SK-N-SH (cell line): ENCODE results near the gene MYMK. TPM values are rescaled to one million over a fixed set of nuclear protein-coding genes. Genes with fewer than 3 reads are reported as not detected.
A peak's percentile ranks its signal among the peaks of the same experiment; 100 is the strongest.

Experiments
- CTCF ChIA-PET: fragments of 300-600, 350-600 bp; formaldehyde crosslinking; extraction: SDS; loops from one replicate; lab custom pipeline; 2021; lab: Yijun Ruan, JAX
- POLR2A ChIA-PET: fragments of 350-600 bp; sonication (Branson Sonifier 250); formaldehyde crosslinking; extraction: SDS; loops from one replicate; lab custom pipeline; 2020; ENCODE audit warnings: antibody characterized with exemption, inconsistent platforms; lab: Yijun Ruan, JAX
- DNase-seq: peaks from one replicate; pipeline ENCODE4 v3.0.0; 2012
- H2AFZ ChIP-seq: fragments of 200-600 bp; sonication (generic); 2 replicates; pipeline ENCODE4 v1.8.1; 2016; ENCODE audit warnings: antibody characterized with exemption, mild to moderate bottlenecking, low read depth
- H3F3A ChIP-seq: fragments of 200-600 bp; sonication (generic); replicated peaks from 2 replicates; pipeline ENCODE3; 2016; ENCODE audit warnings: antibody characterized with exemption, mild to moderate bottlenecking; ENCODE audit not compliant: insufficient read depth
- H3K27ac ChIP-seq, 2 experiments: fragments of 200-500 bp in 1 of 2; fragments of 200-600 bp in 1 of 2; sonication (Bioruptor generic) in 1 of 2; sonication (generic), shearing (Covaris generic) in 1 of 2; 2 replicates each; pipeline versions ENCODE4 v1.5.1 to v1.6.1; 2014 to 2016; ENCODE audit warnings: low read depth in 2 of 2, inconsistent platforms in 1 of 2, low read length in 1 of 2, mild to moderate bottlenecking in 1 of 2, mixed read lengths in 1 of 2
- H3K27me3 ChIP-seq: fragments of 200-600 bp; sonication (generic), shearing (Covaris generic); 2 replicates; pipeline ENCODE4 v1.6.1; 2016; ENCODE audit warnings: mixed run types; ENCODE audit not compliant: insufficient read depth
- H3K36me3 ChIP-seq, 2 experiments: fragments of 200-500 bp in 1 of 2; fragments of 200-600 bp in 1 of 2; sonication (Bioruptor generic) in 1 of 2; sonication (generic) in 1 of 2; replicated peaks in 1 of 2; 2 replicates each; pipeline versions ENCODE3 to v1.5.1; 2014 to 2016; ENCODE audit warnings: low read length in 1 of 2, mild to moderate bottlenecking in 1 of 2; ENCODE audit not compliant: insufficient read depth in 2 of 2, control insufficient read depth in 1 of 2
- H3K4me1 ChIP-seq, 2 experiments: fragments of 200-500 bp in 1 of 2; fragments of 200-600 bp in 1 of 2; sonication (Bioruptor generic) in 1 of 2; sonication (generic), shearing (Covaris generic) in 1 of 2; 2 replicates each; pipeline versions ENCODE4 v1.5.1 to v1.6.1; 2014 to 2016; ENCODE audit warnings: low read depth in 1 of 2, low read length in 1 of 2, mixed run types in 1 of 2; ENCODE audit not compliant: insufficient read depth in 2 of 2, control insufficient read depth in 1 of 2
- H3K4me2 ChIP-seq: fragments of 200-600 bp; sonication (generic), shearing (Covaris generic); 2 replicates; pipeline ENCODE4 v1.6.1; 2017; ENCODE audit warnings: mixed run types
- H3K4me3 ChIP-seq, 2 experiments: fragments of 200-500 bp in 1 of 2; fragments of 200-600 bp in 1 of 2; sonication (Bioruptor generic) in 1 of 2; sonication (generic), shearing (Covaris generic) in 1 of 2; 2 replicates each; pipeline versions ENCODE4 v1.5.1 to v1.8.1; 2014 to 2016; ENCODE audit warnings: low read depth in 2 of 2, inconsistent platforms in 1 of 2, low read length in 1 of 2, mild to moderate bottlenecking in 1 of 2, mixed read lengths in 1 of 2, moderate library complexity in 1 of 2
- H3K79me2 ChIP-seq: fragments of 200-600 bp; sonication (generic); 2 replicates; pipeline ENCODE4 v1.8.1; 2017; ENCODE audit warnings: mild to moderate bottlenecking; ENCODE audit not compliant: insufficient read depth
- H3K9ac ChIP-seq: fragments of 200-600 bp; sonication (generic); 2 replicates; pipeline ENCODE4 v1.6.1; 2017; ENCODE audit warnings: mixed run types
- H3K9me2 ChIP-seq: fragments of 200-600 bp; sonication (generic); 2 replicates; pipeline ENCODE4 v1.6.1; 2017; ENCODE audit warnings: mixed run types
- H3K9me3 ChIP-seq: fragments of 200-600 bp; sonication (generic); 2 replicates; pipeline ENCODE4 v1.6.1; 2017; ENCODE audit warnings: mixed run types, mild to moderate bottlenecking, moderate library complexity
- H4K20me1 ChIP-seq: fragments of 200-600 bp; sonication (generic); 2 replicates; pipeline ENCODE4 v1.6.1; 2017; ENCODE audit warnings: mild to moderate bottlenecking, mixed run types; ENCODE audit not compliant: insufficient read depth
- EP300 ChIP-seq, 2 experiments: IDR thresholded peaks; 2 replicates each; pipeline versions ENCODE4 v1.4.0 to v1.6.1; 2012; ENCODE audit warnings: borderline replicate concordance in 1 of 2, low read depth in 1 of 2, low read length in 1 of 2
- FOSL2 ChIP-seq: IDR thresholded peaks from 2 replicates; pipeline ENCODE4 v1.4.0; 2012; ENCODE audit warnings: low read depth, mild to moderate bottlenecking, moderate library complexity, borderline replicate concordance
- FOXJ3 ChIP-seq: sonication (generic); formaldehyde crosslinking; IDR thresholded peaks from 2 replicates; pipeline ENCODE4 v1.5.1; 2020; ENCODE audit warnings: mild to moderate bottlenecking, missing genetic modification reagents
- FOXM1 ChIP-seq: IDR thresholded peaks from 2 replicates; pipeline ENCODE4 v1.4.0; 2012; ENCODE audit warnings: low read depth, mild to moderate bottlenecking
- GABPA ChIP-seq: IDR thresholded peaks from 2 replicates; pipeline ENCODE4 v1.4.0; 2012; ENCODE audit warnings: low read depth, mild to moderate bottlenecking
- GATA2 ChIP-seq: sonication (generic); formaldehyde crosslinking; IDR thresholded peaks from 2 replicates; pipeline ENCODE4 v1.5.0; 2020; ENCODE audit warnings: mild to moderate bottlenecking, missing genetic modification reagents
- JUND ChIP-seq: IDR thresholded peaks from 2 replicates; pipeline ENCODE4 v1.4.0; 2012
- MEF2A ChIP-seq: IDR thresholded peaks from 2 replicates; pipeline ENCODE4 v1.4.0; 2012; ENCODE audit warnings: low read depth, borderline replicate concordance
- MXI1 ChIP-seq: IDR thresholded peaks from 2 replicates; pipeline ENCODE4 v1.6.1; 2012; ENCODE audit warnings: mild to moderate bottlenecking, low read depth, low read length, improper control_type of control experiment
- NFIC ChIP-seq: IDR thresholded peaks from 2 replicates; pipeline ENCODE4 v1.4.0; 2012; ENCODE audit warnings: borderline replicate concordance
- NRF1 ChIP-seq: IDR thresholded peaks from 2 replicates; pipeline ENCODE4 v1.6.1; 2012; ENCODE audit warnings: low read depth, mild to moderate bottlenecking, low read length
- POLR2AphosphoS5 ChIP-seq: IDR thresholded peaks from 2 replicates; pipeline ENCODE4 v1.6.1; 2012; ENCODE audit warnings: low read depth, low read length
- RFX5 ChIP-seq: IDR thresholded peaks from 2 replicates; pipeline ENCODE4 v1.6.1; 2012; ENCODE audit warnings: mild to moderate bottlenecking, improper control_type of control experiment, low read length
- RXRA ChIP-seq: IDR thresholded peaks from 2 replicates; pipeline ENCODE4 v1.4.0; 2012; ENCODE audit warnings: low read depth, mild to moderate bottlenecking, borderline replicate concordance
- SIN3A ChIP-seq: IDR thresholded peaks from 2 replicates; pipeline ENCODE4 v1.6.1; 2012; ENCODE audit warnings: low read depth, mild to moderate bottlenecking, low read length, moderate library complexity, borderline replicate concordance
- TAF1 ChIP-seq: IDR thresholded peaks from 2 replicates; pipeline ENCODE4 v1.6.1; 2012; ENCODE audit warnings: low read depth, mild to moderate bottlenecking, low read length, moderate library complexity, borderline replicate concordance
- TEAD4 ChIP-seq: IDR thresholded peaks from 2 replicates; pipeline ENCODE4 v1.4.0; 2012; ENCODE audit warnings: mild to moderate bottlenecking, borderline replicate concordance; ENCODE audit not compliant: insufficient read depth
- YY1 ChIP-seq: IDR thresholded peaks from 2 replicates; pipeline ENCODE4 v1.4.0; 2012; ENCODE audit warnings: low read depth, mild to moderate bottlenecking
- WGBS: methylation state at CpG from one replicate; pipeline ENCODE4 v1.1.6; 2017; ENCODE audit warnings: low lambda C conversion rate; 5-methylcytosine and 5-hydroxymethylcytosine counted together
- polyA plus RNA-seq, 3 experiments: library from polyadenylated mRNA; depleted of rRNA; stranded (reverse); fragments of >200 nt; gene quantifications; 2 replicates each; pipeline ENCODE4 v1.2.3, GENCODE V29; 2012
- TF ChIP-seq, protein P1 (sequence below): IDR thresholded peaks from 2 replicates; pipeline ENCODE4; 2012
- TF ChIP-seq, protein P2 (sequence below): IDR thresholded peaks from 2 replicates; pipeline ENCODE4 v1.4.0; 2012; ENCODE audit warnings: low read depth, borderline replicate concordance
- TF ChIP-seq, protein P3 (sequence below): IDR thresholded peaks from 2 replicates; pipeline ENCODE4 v1.4.0; 2012; ENCODE audit warnings: low read depth, borderline replicate concordance

The MYMK gene
- polyA plus RNA-seq, 1 of the 3 experiments (the other 2 are of a cell fraction): not detected

DNA sequence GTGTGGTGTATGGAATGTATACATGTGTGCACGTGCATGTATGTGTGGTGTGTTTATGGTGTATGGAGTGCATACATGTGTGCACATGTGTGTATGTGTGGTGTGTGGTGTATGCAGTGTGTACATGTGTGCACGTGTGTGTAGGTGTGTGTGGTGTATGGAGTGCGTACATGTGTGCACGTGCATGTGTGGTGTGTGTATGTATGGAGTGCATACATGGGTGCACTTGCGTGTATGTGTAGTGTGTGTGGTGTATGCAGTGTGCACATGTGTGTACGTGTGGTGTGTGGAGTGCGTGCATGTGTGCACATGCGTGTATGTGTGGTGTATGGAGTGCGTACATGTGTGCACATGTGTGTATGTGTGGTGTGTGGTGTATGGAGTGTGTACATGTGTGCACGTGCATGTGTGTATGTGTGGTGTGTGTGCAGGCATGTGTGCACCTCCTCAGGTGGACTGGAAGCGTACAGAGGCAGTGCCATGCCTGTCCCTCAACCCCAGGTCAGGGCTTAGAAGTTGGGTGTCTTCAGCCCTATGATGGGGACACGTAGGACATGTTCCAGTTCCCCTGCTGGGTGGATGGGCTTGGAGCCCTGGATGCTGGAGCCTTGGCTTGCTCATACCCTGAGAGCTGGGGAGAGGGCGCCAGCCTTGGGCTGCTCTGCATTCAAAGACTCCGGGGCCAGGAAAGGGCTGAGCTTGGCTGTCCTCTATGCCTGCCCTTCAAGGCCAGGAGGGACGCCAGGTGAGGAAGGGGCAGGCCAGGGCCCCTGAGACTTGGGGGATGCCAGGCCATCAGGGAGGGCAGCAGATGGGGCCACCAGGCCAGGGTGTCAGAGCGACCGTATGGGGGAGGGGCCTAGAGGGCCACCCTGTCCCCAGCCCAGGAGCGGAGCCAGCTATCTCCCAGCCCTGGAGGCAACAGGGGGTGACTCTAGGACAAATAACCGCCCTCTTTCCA, 12.2 kb downstream of the MYMK start:
- Histone ChIP-seq H3K27ac (peak overlapping the region in 1 of 2 experiments; percentile 98; a peak in 2 of 4 replicates), H3K36me3 (no peaks in the 10 kb centered on the region), H3K9me3 (no peaks in the 10 kb centered on the region), H4K20me1 (no peaks in the 10 kb centered on the region), H3K27me3 (no peaks in the 10 kb centered on the region), H3K79me2 (no peaks in the 10 kb centered on the region), H3K4me1 (peaks cover 0 to 70% of the 10 kb centered on the region in 2 experiments; a peak in 2 of 4 replicates), H3K9me2 (no peaks in the 10 kb centered on the region), H3K4me2 (no peak overlapping the region), H3K9ac (no peak overlapping the region), H3F3A (peaks cover 4% of the 10 kb centered on the region), H3K4me3 (no peak overlapping the region), H2AFZ (no peak overlapping the region)
- TF ChIP-seq FOXM1: no peak
- no peak for TF ChIP-seq FOXJ3
- no peak for TF ChIP-seq YY1
- TF ChIP-seq POLR2AphosphoS5: no peak
- no peak for TF ChIP-seq GATA2
- no peak for TF ChIP-seq RXRA
- TF ChIP-seq TEAD4: no peak
- no peak for TF ChIP-seq MXI1
- CTCF ChIA-PET: interaction anchor here (0.5 to 2.6 kb wide), 4 partner anchors 14 to 34 kb away, joined by 3 to 12 read pairs (median 3); partner anchors contain the start of gene ADAMTSL2
- WGBS: 83% methylated on average over 13 of the region's 19 CpGs
- DNase-seq: peak; percentile 56
- POLR2A ChIA-PET: interaction anchor here (1.6 to 3.4 kb wide), 5 partner anchors 10 to 123 kb away, joined by 6 to 37 read pairs (median 15); partner anchors contain the start of genes ADAMTSL2 and DBH

DNA sequence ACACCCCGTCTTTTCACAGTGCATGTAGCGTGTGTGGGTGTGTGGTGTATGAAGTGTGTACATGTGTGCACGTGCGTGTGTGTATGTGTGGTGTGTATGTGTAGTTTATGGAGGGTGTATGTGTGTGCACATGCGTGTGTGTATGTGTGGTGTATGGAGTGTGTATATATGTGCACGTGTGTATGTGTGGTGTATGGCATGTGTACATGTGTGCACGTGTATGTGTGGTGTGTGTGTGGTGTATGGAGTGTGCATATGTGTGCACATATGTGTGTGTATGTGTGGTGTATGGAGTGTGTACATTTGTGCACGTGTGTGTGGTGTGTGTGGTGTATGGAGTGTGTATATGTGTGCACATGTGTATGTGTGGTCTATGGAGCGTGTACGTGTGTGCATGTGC, 13.2 kb downstream of the MYMK start:
- POLR2A ChIA-PET: no interaction called here
- WGBS: 78% methylated on average over 10 of the region's 10 CpGs
- H2AFZ ChIP-seq: no peak overlapping the region

More for the DNA sequence above, 13.2 kb downstream of the MYMK start:
- no peaks in the 10 kb centered on the region for H3K9me2 ChIP-seq
- no peaks in the 10 kb centered on the region for H3K27me3 ChIP-seq
- H3K4me1 ChIP-seq: peaks cover 0 to 68% of the 10 kb centered on the region in 2 experiments; a peak in 2 of 4 replicates
- H3K79me2 ChIP-seq: no peaks in the 10 kb centered on the region
- H3K9me3 ChIP-seq: no peaks in the 10 kb centered on the region
- TF ChIP-seq EP300 (IDR thresholded peaks at IDR 0.05; ENCODE audit: borderline replicate concordance in 1 of 2, low read depth in 1 of 2, low read length in 1 of 2): no peak
- no peak for TF ChIP-seq NFIC
- no peak for TF ChIP-seq NRF1
- TF ChIP-seq, protein P1, sequence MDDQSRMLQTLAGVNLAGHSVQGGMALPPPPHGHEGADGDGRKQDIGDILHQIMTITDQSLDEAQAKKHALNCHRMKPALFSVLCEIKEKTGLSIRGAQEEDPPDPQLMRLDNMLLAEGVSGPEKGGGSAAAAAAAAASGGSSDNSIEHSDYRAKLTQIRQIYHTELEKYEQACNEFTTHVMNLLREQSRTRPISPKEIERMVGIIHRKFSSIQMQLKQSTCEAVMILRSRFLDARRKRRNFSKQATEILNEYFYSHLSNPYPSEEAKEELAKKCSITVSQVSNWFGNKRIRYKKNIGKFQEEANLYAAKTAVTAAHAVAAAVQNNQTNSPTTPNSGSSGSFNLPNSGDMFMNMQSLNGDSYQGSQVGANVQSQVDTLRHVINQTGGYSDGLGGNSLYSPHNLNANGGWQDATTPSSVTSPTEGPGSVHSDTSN: no peak
- no peak for TF ChIP-seq FOXJ3
- no peak for TF ChIP-seq FOXM1
- TF ChIP-seq TEAD4: no peak
- TF ChIP-seq RFX5: no peak
- no peak for TF ChIP-seq GABPA
- TF ChIP-seq SIN3A: no peak
- no peak for TF ChIP-seq MEF2A
- TF ChIP-seq JUND: no peak
- no peak for TF ChIP-seq TAF1
- no peak for TF ChIP-seq YY1
- TF ChIP-seq, protein P2, sequence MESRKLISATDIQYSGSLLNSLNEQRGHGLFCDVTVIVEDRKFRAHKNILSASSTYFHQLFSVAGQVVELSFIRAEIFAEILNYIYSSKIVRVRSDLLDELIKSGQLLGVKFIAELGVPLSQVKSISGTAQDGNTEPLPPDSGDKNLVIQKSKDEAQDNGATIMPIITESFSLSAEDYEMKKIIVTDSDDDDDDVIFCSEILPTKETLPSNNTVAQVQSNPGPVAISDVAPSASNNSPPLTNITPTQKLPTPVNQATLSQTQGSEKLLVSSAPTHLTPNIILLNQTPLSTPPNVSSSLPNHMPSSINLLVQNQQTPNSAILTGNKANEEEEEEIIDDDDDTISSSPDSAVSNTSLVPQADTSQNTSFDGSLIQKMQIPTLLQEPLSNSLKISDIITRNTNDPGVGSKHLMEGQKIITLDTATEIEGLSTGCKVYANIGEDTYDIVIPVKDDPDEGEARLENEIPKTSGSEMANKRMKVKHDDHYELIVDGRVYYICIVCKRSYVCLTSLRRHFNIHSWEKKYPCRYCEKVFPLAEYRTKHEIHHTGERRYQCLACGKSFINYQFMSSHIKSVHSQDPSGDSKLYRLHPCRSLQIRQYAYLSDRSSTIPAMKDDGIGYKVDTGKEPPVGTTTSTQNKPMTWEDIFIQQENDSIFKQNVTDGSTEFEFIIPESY: no peak
- TF ChIP-seq, protein P3, sequence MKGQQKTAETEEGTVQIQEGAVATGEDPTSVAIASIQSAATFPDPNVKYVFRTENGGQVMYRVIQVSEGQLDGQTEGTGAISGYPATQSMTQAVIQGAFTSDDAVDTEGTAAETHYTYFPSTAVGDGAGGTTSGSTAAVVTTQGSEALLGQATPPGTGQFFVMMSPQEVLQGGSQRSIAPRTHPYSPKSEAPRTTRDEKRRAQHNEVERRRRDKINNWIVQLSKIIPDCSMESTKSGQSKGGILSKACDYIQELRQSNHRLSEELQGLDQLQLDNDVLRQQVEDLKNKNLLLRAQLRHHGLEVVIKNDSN: no peak
- no peak for TF ChIP-seq FOSL2
- DNase-seq: no peak
- H4K20me1 ChIP-seq: no peaks in the 10 kb centered on the region
- H3K4me3 ChIP-seq: no peak overlapping the region
- peaks cover 4% of the 10 kb centered on the region for H3F3A ChIP-seq
- no peak overlapping the region for H3K9ac ChIP-seq
- no peak overlapping the region for H3K27ac ChIP-seq
- CTCF ChIA-PET: no interaction called here
- H3K4me2 ChIP-seq: no peak overlapping the region
- H3K36me3 ChIP-seq: no peaks in the 10 kb centered on the region
